ENCODE results near the gene CD164L2. TPM values are rescaled to one million over a fixed set of nuclear protein-coding genes. Genes with fewer than 3 reads are reported as not detected.
"Not testable (repeated sequence)": the region's sequence is repeated elsewhere in the genome, so short reads cannot be mapped to it uniquely, and the experiment has no call there.

CD164L2 gene
- total and polyA plus RNA-seq, 4 experiments from 2014 or later, result 0.22 TPM; not detected in 3

DNA sequence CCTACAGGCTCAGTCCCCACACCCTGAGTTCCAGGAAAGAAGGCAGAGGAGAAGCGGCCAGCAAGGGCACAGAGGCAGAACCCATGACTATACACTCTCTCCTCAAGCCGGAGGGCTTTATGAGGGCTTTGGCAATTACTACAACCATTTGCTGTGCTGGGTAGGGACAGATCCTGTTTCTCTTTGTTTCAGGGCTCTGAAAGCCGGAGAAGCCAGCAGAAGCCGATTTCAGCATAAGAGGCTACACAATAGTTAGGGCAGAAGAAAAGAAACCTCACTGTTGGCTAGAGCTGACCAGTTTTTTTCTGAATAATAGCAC is 23.2 kb upstream of the CD164L2 start:
- POLR2A ChIA-PET (ENCODE audit: partially characterized antibody), result no interaction called here
- no peaks in the 10 kb centered on the region for H3K4me1 ChIP-seq (ENCODE audit: insufficient read depth, low read length)
- Mint-ChIP-seq H3K27me3 (no peaks in the 10 kb centered on the region), H3K27ac (peak overlapping the region in 3 of 7 donors; percentile 48 to 62 (median 57)), H3K36me3 (peaks cover 20 to 56% of the 10 kb centered on the region in 2 donors), H3K9me3 (no peaks in the 10 kb centered on the region), H3K4me3 (no peak overlapping the region), H3K4me1 (peaks cover 3 to 18% (median 6%) of the 10 kb centered on the region in 4 donors)
- no peaks in the 10 kb centered on the region for H3K9me3 ChIP-seq (ENCODE audit: control insufficient read depth in 1 of 2, low read length in 2 of 2)
- intact Hi-C loops (cut with micrococcal nuclease), result no loop called here
- DNase-seq, result no peak
- no peak overlapping the region for H3K27ac ChIP-seq (ENCODE audit: low read depth, low read length)
- H3K36me3 ChIP-seq (ENCODE audit: insufficient read depth, low read length), result peaks cover 35% of the 10 kb centered on the region
- no peak overlapping the region for H3K4me3 ChIP-seq (ENCODE audit: low read length in 2 of 2)
- H3K27me3 ChIP-seq (ENCODE audit: insufficient read depth, low read length), result no peaks in the 10 kb centered on the region
- CTCF ChIA-PET (ENCODE audit: partially characterized antibody), result interaction anchor here (13.9 kb wide), 1 partner anchor 108 kb away, joined by 317 read pairs; no protein-coding TSS in a partner anchor

GRCh38 chr1:27405598-27406361 is 22.6 kb upstream of the CD164L2 start:
- H3K27me3 ChIP-seq (ENCODE audit: insufficient read depth, low read length); intact Hi-C loops (cut with micrococcal nuclease); H3K4me1 ChIP-seq (ENCODE audit: insufficient read depth, low read length); H3K4me3 Mint-ChIP-seq; H3K4me3 ChIP-seq (ENCODE audit: low read length in 2 of 2); POLR2A ChIA-PET (ENCODE audit: partially characterized antibody); H3K27ac ChIP-seq (ENCODE audit: low read depth, low read length); H3K9me3 Mint-ChIP-seq; DNase-seq; H3K27me3 Mint-ChIP-seq; H3K9me3 ChIP-seq (ENCODE audit: control insufficient read depth in 1 of 2, low read length in 2 of 2): not testable (repeated sequence)
- H3K36me3 ChIP-seq (ENCODE audit: insufficient read depth, low read length), result peaks cover 30% of the 10 kb centered on the region
- Mint-ChIP-seq H3K36me3 (peaks cover 15 to 51% of the 10 kb centered on the region in 2 donors), H3K27ac (peak overlapping the region in 4 of 7 donors; percentile 15 to 57 (median 42)), H3K4me1 (peaks cover 3 to 18% (median 7%) of the 10 kb centered on the region in 4 donors)
- CTCF ChIA-PET (ENCODE audit: partially characterized antibody), result interaction anchor here (0.9 to 13.9 kb wide), 3 partner anchors 107 to 264 kb away, joined by 3 to 317 read pairs (median 4); partner anchors contain the start of gene AHDC1

GRCh38 chr1:27405074-27405473 is 21.9 kb upstream of the CD164L2 start:
- H3K4me1 ChIP-seq (ENCODE audit: insufficient read depth, low read length), result no peaks in the 10 kb centered on the region
- H3K36me3 ChIP-seq (ENCODE audit: insufficient read depth, low read length), result peaks cover 23% of the 10 kb centered on the region
- ChIA-PET CTCF (ENCODE audit: partially characterized antibody) (interaction anchor here (0.9 to 13.9 kb wide), 4 partner anchors 11 to 264 kb away, joined by 3 to 317 read pairs (median 4); partner anchors contain the start of gene AHDC1), POLR2A (ENCODE audit: partially characterized antibody) (no interaction called here)
- no peak overlapping the region for H3K4me3 Mint-ChIP-seq
- peaks cover 3 to 18% (median 10%) of the 10 kb centered on the region in 4 donors for H3K4me1 Mint-ChIP-seq
- H3K4me3 ChIP-seq (ENCODE audit: low read length in 2 of 2), result no peak overlapping the region
- intact Hi-C loops (cut with micrococcal nuclease), result no loop called here
- DNase-seq, result no peak
- no peak overlapping the region for H3K27ac ChIP-seq (ENCODE audit: low read depth, low read length)
- H3K36me3 Mint-ChIP-seq, result peaks cover 11 to 43% of the 10 kb centered on the region in 2 donors
- no peaks in the 10 kb centered on the region for H3K27me3 Mint-ChIP-seq
- H3K27me3 ChIP-seq (ENCODE audit: insufficient read depth, low read length), result no peaks in the 10 kb centered on the region
- no peaks in the 10 kb centered on the region for H3K9me3 ChIP-seq (ENCODE audit: control insufficient read depth in 1 of 2, low read length in 2 of 2)
- peak overlapping the region in 1 of 7 donors; percentile 47 for H3K27ac Mint-ChIP-seq
- no peaks in the 10 kb centered on the region for H3K9me3 Mint-ChIP-seq

DNA sequence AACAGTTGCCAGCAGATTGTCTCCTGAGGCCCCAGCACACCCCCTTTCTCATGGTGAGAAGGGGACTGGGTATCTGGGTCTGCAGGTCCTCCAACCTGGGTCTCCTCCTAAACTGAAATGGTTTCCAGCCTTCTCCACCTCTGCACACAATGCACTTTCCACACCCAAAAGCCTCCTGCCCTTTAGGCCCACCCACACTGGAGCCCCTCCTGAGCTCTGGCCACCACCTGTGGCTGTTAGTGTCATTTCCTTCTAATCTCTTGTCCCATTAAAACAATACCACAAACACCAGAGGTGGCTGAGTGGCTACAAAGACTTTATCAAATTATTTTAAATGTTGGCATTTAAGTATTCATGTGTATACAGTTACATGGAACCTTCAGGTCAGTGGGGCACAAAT is 20.8 kb upstream of the CD164L2 start:
- POLR2A ChIA-PET (ENCODE audit: partially characterized antibody), result no interaction called here

DNA sequence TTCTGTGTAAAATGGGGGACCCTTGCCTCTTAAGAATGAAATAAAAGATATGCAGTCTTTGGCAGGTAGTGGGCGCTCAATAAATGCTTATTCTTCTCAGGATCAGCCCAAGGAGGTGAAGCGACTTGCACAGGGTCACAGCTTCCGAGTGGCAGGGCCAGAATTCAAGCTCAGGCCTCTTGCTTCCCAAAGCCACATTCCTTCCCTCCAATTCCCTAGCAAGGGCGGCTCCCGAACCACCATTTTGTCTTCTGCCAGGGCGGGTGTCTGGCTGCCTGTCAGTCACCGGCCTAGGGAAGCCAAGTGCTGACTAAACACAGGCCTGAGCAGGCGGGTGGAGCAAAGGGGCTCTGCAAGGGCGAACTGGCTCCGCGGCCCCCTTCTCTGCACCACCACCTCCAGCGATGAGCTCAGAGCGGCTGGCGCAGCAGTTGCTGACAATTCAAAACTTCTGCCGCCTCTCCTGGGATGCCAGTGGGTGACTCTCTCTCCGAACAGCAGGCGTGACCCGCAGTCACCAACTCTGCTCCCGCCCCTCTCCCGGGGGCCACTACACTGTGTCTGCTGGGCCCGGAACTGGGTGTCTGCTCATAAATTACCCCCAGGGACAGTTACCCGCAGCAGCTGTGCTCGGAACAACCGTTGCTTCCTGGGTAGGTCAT is 20.1 kb upstream of the CD164L2 start:
- H3K4me3 ChIP-seq (ENCODE audit: low read length in 2 of 2), result no peak overlapping the region
- CTCF ChIA-PET (ENCODE audit: partially characterized antibody), result interaction anchor here (0.8 to 13.9 kb wide), 18 partner anchors 8 to 291 kb away, joined by 3 to 317 read pairs (median 4); no protein-coding TSS in a partner anchor

More for the DNA sequence above, 20.8 kb upstream of the CD164L2 start:
- H3K27ac ChIP-seq (ENCODE audit: low read depth, low read length), result no peak overlapping the region
- no peaks in the 10 kb centered on the region for H3K27me3 ChIP-seq (ENCODE audit: insufficient read depth, low read length)
- intact Hi-C loops (cut with micrococcal nuclease), result loop anchor here (1.0 kb wide), 1 partner anchor 259 kb away; no protein-coding TSS in a partner anchor
- Mint-ChIP-seq H3K4me1 (peaks cover 3 to 18% (median 10%) of the 10 kb centered on the region in 4 donors), H3K4me3 (no peak overlapping the region), H3K27me3 (no peaks in the 10 kb centered on the region), H3K36me3 (peaks cover 11 to 36% of the 10 kb centered on the region in 2 donors), H3K9me3 (no peaks in the 10 kb centered on the region), H3K27ac (peak overlapping the region in 6 of 7 donors; percentile 39 to 91 (median 82))
- peaks cover 16% of the 10 kb centered on the region for H3K36me3 ChIP-seq (ENCODE audit: insufficient read depth, low read length)
- CTCF ChIA-PET (ENCODE audit: partially characterized antibody), result interaction anchor here (1.0 to 13.9 kb wide), 7 partner anchors 7 to 259 kb away, joined by 3 to 317 read pairs (median 6); no protein-coding TSS in a partner anchor
- H3K9me3 ChIP-seq (ENCODE audit: control insufficient read depth in 1 of 2, low read length in 2 of 2), result no peaks in the 10 kb centered on the region
- H3K4me1 ChIP-seq (ENCODE audit: insufficient read depth, low read length), result no peaks in the 10 kb centered on the region
- no peak for DNase-seq
- H3K4me3 ChIP-seq (ENCODE audit: low read length in 2 of 2), result no peak overlapping the region

DNA sequence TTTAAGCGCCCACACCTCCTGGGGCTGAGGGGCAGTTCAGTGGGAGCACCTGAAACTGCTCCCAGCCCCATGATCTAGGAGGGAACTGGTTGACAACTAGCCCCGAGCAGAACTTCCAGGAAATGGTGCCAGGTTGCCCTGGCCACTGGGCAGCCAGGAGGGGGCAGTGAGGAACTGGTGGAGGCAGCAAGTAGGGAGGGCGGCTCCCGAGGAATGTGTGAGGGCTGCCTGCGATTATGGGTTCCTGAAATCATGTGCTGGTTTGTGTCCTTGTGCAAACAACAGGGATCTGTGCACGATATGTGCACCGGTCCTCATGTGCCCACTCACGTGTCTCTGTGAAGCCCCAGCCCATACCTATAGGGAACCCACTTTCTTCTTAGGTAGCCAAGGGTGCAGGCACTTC is 19.2 kb upstream of the CD164L2 start:
- no peak overlapping the region for H3K27ac ChIP-seq (ENCODE audit: low read depth, low read length)
- POLR2A ChIA-PET (ENCODE audit: partially characterized antibody), result interaction anchor here (0.5 to 1.4 kb wide), 4 partner anchors 117 to 270 kb away, joined by 3 to 6 read pairs (median 4); partner anchors contain the start of gene IFI6

More for the DNA sequence above, 20.1 kb upstream of the CD164L2 start:
- Histone ChIP-seq H3K4me1 (ENCODE audit: insufficient read depth, low read length) (no peaks in the 10 kb centered on the region), H3K27me3 (ENCODE audit: insufficient read depth, low read length) (no peaks in the 10 kb centered on the region), H3K36me3 (ENCODE audit: insufficient read depth, low read length) (peaks cover 9% of the 10 kb centered on the region), H3K27ac (ENCODE audit: low read depth, low read length) (no peak overlapping the region), H3K9me3 (ENCODE audit: control insufficient read depth in 1 of 2, low read length in 2 of 2) (no peaks in the 10 kb centered on the region)
- Mint-ChIP-seq H3K27me3 (no peaks in the 10 kb centered on the region), H3K27ac (peak overlapping the region in 6 of 7 donors; percentile 57 to 80 (median 75)), H3K4me3 (no peak overlapping the region), H3K9me3 (no peaks in the 10 kb centered on the region), H3K4me1 (peaks cover 3 to 18% (median 9%) of the 10 kb centered on the region in 4 donors), H3K36me3 (peaks cover 5 to 29% of the 10 kb centered on the region in 2 donors)
- DNase-seq, result no peak
- intact Hi-C loops (cut with micrococcal nuclease), result loop anchor here (1.0 kb wide), 1 partner anchor 260 kb away; no protein-coding TSS in a partner anchor
- POLR2A ChIA-PET (ENCODE audit: partially characterized antibody), result interaction anchor here (0.9 to 1.4 kb wide), 2 partner anchors 260 to 269 kb away, joined by 3 to 6 read pairs; partner anchors contain the start of gene IFI6

More for the DNA sequence above, 19.2 kb upstream of the CD164L2 start:
- Histone ChIP-seq H3K4me1 (ENCODE audit: insufficient read depth, low read length) (no peaks in the 10 kb centered on the region), H3K4me3 (ENCODE audit: low read length in 2 of 2) (no peak overlapping the region), H3K9me3 (ENCODE audit: control insufficient read depth in 1 of 2, low read length in 2 of 2) (no peaks in the 10 kb centered on the region), H3K36me3 (ENCODE audit: insufficient read depth, low read length) (peaks cover under 1% of the 10 kb centered on the region), H3K27me3 (ENCODE audit: insufficient read depth, low read length) (no peaks in the 10 kb centered on the region)
- intact Hi-C loops (cut with micrococcal nuclease), result loop anchor here (1.0 kb wide), 1 partner anchor 204 kb away; no protein-coding TSS in a partner anchor
- DNase-seq, result no peak
- H3K4me1 Mint-ChIP-seq, result peaks cover 3 to 18% (median 9%) of the 10 kb centered on the region in 4 donors
- H3K27ac Mint-ChIP-seq, result peak overlapping the region in 3 of 7 donors; percentile 3 to 79 (median 23)
- H3K4me3 Mint-ChIP-seq, result no peak overlapping the region
- H3K27me3 Mint-ChIP-seq, result no peaks in the 10 kb centered on the region
- CTCF ChIA-PET (ENCODE audit: partially characterized antibody), result interaction anchor here (0.7 to 13.9 kb wide), 19 partner anchors 8 to 290 kb away, joined by 3 to 317 read pairs (median 4); no protein-coding TSS in a partner anchor
- no peaks in the 10 kb centered on the region for H3K9me3 Mint-ChIP-seq
- H3K36me3 Mint-ChIP-seq, result peaks cover 0 to 21% of the 10 kb centered on the region in 2 donors
